K562 (cell line): Measurements from ENCODE around the gene TTC31. TPM values are rescaled to one million over a fixed set of nuclear protein-coding genes. Genes with fewer than 3 reads are reported as not detected.

Source experiments
- C11orf30 ChIP-seq: fragments of 450-650 bp; IDR thresholded peaks from 2 replicates; pipeline ENCODE4 v1.6.1; 2016; ENCODE audit warnings: low read depth, mild to moderate bottlenecking
- CHD1 ChIP-seq: fragments of 200-600 bp; sonication (generic); IDR thresholded peaks from one replicate; pipeline ENCODE4 v1.6.1; 2012; ENCODE audit warnings: mild to moderate bottlenecking, moderate library complexity, low read length, inconsistent platforms
- CREB1 ChIP-seq, 2 experiments: sonication (generic) in 1 of 2; formaldehyde crosslinking in 1 of 2; IDR thresholded peaks; 2 replicates each; pipeline versions ENCODE4 v1.6.1 to v1.8.0; 2012 to 2022; ENCODE audit warnings: inconsistent platforms in 1 of 2, mild to moderate bottlenecking in 1 of 2, missing genetic modification reagents in 1 of 2, moderate library complexity in 1 of 2
- CREB3 ChIP-seq: fragments of 450-650 bp; conservative IDR thresholded peaks from 2 replicates; pipeline ENCODE4 v1.6.1; 2016; ENCODE audit warnings: missing genetic modification characterization, low read depth, mild to moderate bottlenecking, missing compliant biosample characterization, moderate library complexity
- ELF2 ChIP-seq: fragments of 250-450 bp; sonication (Bioruptor Pico); IDR thresholded peaks from 2 replicates; pipeline ENCODE4 v1.5.0; 2021; ENCODE audit warnings: mild to moderate bottlenecking
- ELF4 ChIP-seq: fragments of 450-650 bp; formaldehyde crosslinking; IDR thresholded peaks from 2 replicates; pipeline ENCODE4 v1.4.0; 2022; ENCODE audit warnings: missing genetic modification characterization
- FOXK2 ChIP-seq, 2 experiments: fragments of 450-650 bp; IDR thresholded peaks in 1 of 2; conservative IDR thresholded peaks in 1 of 2; 2 replicates each; pipeline ENCODE4 v1.6.1; 2016; ENCODE audit warnings: low read depth in 2 of 2, mild to moderate bottlenecking in 1 of 2
- GATAD2B ChIP-seq: fragments of 450-650 bp; IDR thresholded peaks from 2 replicates; pipeline ENCODE4 v1.6.1; 2017; ENCODE audit warnings: mild to moderate bottlenecking, borderline replicate concordance
- HINFP ChIP-seq: fragments of 450-650 bp; conservative IDR thresholded peaks from 2 replicates; pipeline ENCODE4 v1.6.1; 2016; ENCODE audit warnings: missing genetic modification characterization, low read depth, mild to moderate bottlenecking, control low read depth, missing compliant biosample characterization
- KDM5B ChIP-seq: fragments of 200-600 bp; sonication (generic); IDR thresholded peaks from 2 replicates; pipeline ENCODE4 v1.6.1; 2012; ENCODE audit warnings: low read depth, mild to moderate bottlenecking, moderate library complexity, low read length, control low read depth, inconsistent platforms; ENCODE audit not compliant: insufficient replicate concordance
- L3MBTL2 ChIP-seq: fragments of 450-650 bp; IDR thresholded peaks from 2 replicates; pipeline ENCODE4 v1.6.1; 2016; ENCODE audit warnings: mild to moderate bottlenecking, moderate library complexity
- MTA3 ChIP-seq: fragments of 450-650 bp; formaldehyde crosslinking; IDR thresholded peaks from 2 replicates; pipeline ENCODE4 v1.6.1; 2017; ENCODE audit warnings: mild to moderate bottlenecking, borderline replicate concordance
- MYC ChIP-seq, 2 experiments: fragments of 250-450 bp in 1 of 2; sonication (Bioruptor Pico) in 1 of 2; IDR thresholded peaks; 2 replicates each; pipeline versions ENCODE4 v1.5.1 to v1.6.1; 2012 to 2021; ENCODE audit warnings: low read depth in 2 of 2, borderline replicate concordance in 1 of 2, improper control_type of control experiment in 1 of 2, low read length in 1 of 2, mild to moderate bottlenecking in 1 of 2, moderate library complexity in 1 of 2
- NRF1 ChIP-seq, 2 experiments: fragments of 450-650 bp; IDR thresholded peaks in 1 of 2; conservative IDR thresholded peaks in 1 of 2; 2 replicates each; pipeline ENCODE4 v1.6.1; 2014; ENCODE audit warnings: mild to moderate bottlenecking in 2 of 2
- NUFIP1 ChIP-seq: fragments of 450-650 bp; IDR thresholded peaks from 2 replicates; pipeline ENCODE4 v1.6.1; 2018; ENCODE audit not compliant: partially characterized antibody
- SP2 ChIP-seq: IDR thresholded peaks from 2 replicates; pipeline ENCODE4 v1.6.1; 2011; ENCODE audit warnings: mild to moderate bottlenecking, low read depth, low read length, moderate library complexity; ENCODE audit not compliant: poor library complexity, severe bottlenecking; ENCODE audit errors: extremely low read depth
- SRF ChIP-seq, 2 experiments: fragments of 250-450, 450-650 bp in 1 of 2; sonication (Bioruptor Pico) in 1 of 2; sonication (generic) in 1 of 2; formaldehyde crosslinking; IDR thresholded peaks; 2 replicates each; pipeline versions ENCODE4 v1.5.0 to v1.5.1; 2020 to 2022; ENCODE audit warnings: mild to moderate bottlenecking in 1 of 2, missing genetic modification reagents in 1 of 2
- SUPT5H ChIP-seq: fragments of 450-650 bp; IDR thresholded peaks from 2 replicates; pipeline ENCODE4 v1.6.1; 2016
- U2AF2 ChIP-seq: fragments of 200-400 bp; formaldehyde crosslinking; optimal IDR thresholded peaks from 2 replicates; pipeline ENCODE3; 2017; ENCODE audit warnings: low read depth, mild to moderate bottlenecking, low read length
- USF1 ChIP-seq: sonication (generic); formaldehyde crosslinking; IDR thresholded peaks from 2 replicates; pipeline ENCODE4 v1.9.0; 2022; ENCODE audit warnings: mild to moderate bottlenecking, missing genetic modification reagents
- ZC3H11A ChIP-seq: IDR thresholded peaks from 2 replicates; pipeline ENCODE4 v1.6.1; 2012; ENCODE audit warnings: low read depth, low read length, improper control_type of control experiment
- ZNF644 ChIP-seq: fragments of 200-800 bp; sonication (Bioruptor generic); IDR thresholded peaks from 2 replicates; pipeline ENCODE4 v1.6.1; 2016; ENCODE audit warnings: low read depth, missing genetic modification characterization, missing compliant biosample characterization
- ZNF780A ChIP-seq: fragments of 250-450 bp; sonication (Bioruptor Pico); IDR thresholded peaks from 2 replicates; pipeline ENCODE4 v1.5.0; 2021; ENCODE audit warnings: mild to moderate bottlenecking
- polyA plus RNA-seq, 8 experiments: library from polyadenylated mRNA; depleted of rRNA in 4 of 8; stranded (reverse) in 5 of 8; unstranded in 3 of 8; fragments of >200 nt; fragmentation: Nextera tagmentation in 2 of 8; fragmentation: Illumina TruSeq in 1 of 8; extraction: Ambion mirVana in 2 of 8; extraction: Trizol in 1 of 8; gene quantifications; 2 replicates each; pipeline versions ENCODE4 v1.2.1 to v1.2.3, GENCODE V29; 2011 to 2014; ENCODE audit warnings: inconsistent platforms in 1 of 8, missing spikeins in 1 of 8
- total RNA-seq, 7 experiments: library from RNA; depleted of rRNA in 6 of 7; stranded (reverse); fragments of >200 nt in 6 of 7; fragmentation: Illumina TruSeq in 2 of 7; extraction: Trizol in 2 of 7; gene quantifications; 2 replicates each; pipeline versions ENCODE4 v1.2.1 to v1.2.3, GENCODE V29; 2011 to 2021; ENCODE audit warnings: low replicate concordance in 1 of 7

Gene TTC31
- total and polyA plus RNA-seq, 9 of the 15 experiments (the other 6 are each of a cell fraction or from before 2014, with no cell fraction given) = 4.7 to 30.5 (median 15.9) TPM

- TF ChIP-seq SP2 = peak; percentile 66
- TF ChIP-seq ELF2 (CRISPR knock-in tag) = 0 out of 2 replicates have a peak, but pooled peaks have one; percentile 28
- peak; percentile 61 for TF ChIP-seq SUPT5H
- TF ChIP-seq ZNF644 (tag) = 0 out of 2 replicates have a peak, but pooled peaks have one; percentile 46
- TF ChIP-seq C11orf30 = peak; percentile 91
- TF ChIP-seq NRF1 (conservative IDR thresholded peaks at IDR 0.05 in 1 of 2, IDR thresholded peaks at IDR 0.05 in 1 of 2) = peak; percentile 58 to 65
- TF ChIP-seq GATAD2B = no peak
- TF ChIP-seq HINFP (tag) = 0 out of 2 replicates have a peak, but pooled peaks have one; percentile 17
- TF ChIP-seq L3MBTL2 = peak; percentile 55; the same call in 1 of the 2 replicates
- TF ChIP-seq NUFIP1 = no peak
- peak; percentile 38; the same call in 1 of the 2 replicates for TF ChIP-seq MYC (IDR thresholded peaks at IDR 0.05; ENCODE audit: low read depth, low read length)
- no peak for TF ChIP-seq MYC (CRISPR knock-in tag; IDR thresholded peaks at IDR 0.05; ENCODE audit: borderline replicate concordance, low read depth)
- no peak for TF ChIP-seq CHD1
- TF ChIP-seq USF1 = 0 out of 2 replicates have a peak, but pooled peaks have one; percentile 8
- TF ChIP-seq CREB3 = no peak
- peak; percentile 42 for TF ChIP-seq KDM5B
- no peak for TF ChIP-seq U2AF2
- TF ChIP-seq SRF (CRISPR knock-in tag; IDR thresholded peaks at IDR 0.05) = no peak
- TF ChIP-seq FOXK2 (conservative IDR thresholded peaks at IDR 0.05 in 1 of 2, IDR thresholded peaks at IDR 0.05 in 1 of 2; ENCODE audit: low read depth in 2 of 2) = peak; percentile 77 to 86; a peak in 3 of 4 replicates
- TF ChIP-seq ZNF780A = no peak
- TF ChIP-seq ELF4 (CRISPR knock-in tag) = 0 out of 2 replicates have a peak, but pooled peaks have one; percentile 44
- TF ChIP-seq CREB1 (IDR thresholded peaks at IDR 0.05) = peak; percentile 58; the same call in 1 of the 2 replicates
- TF ChIP-seq CREB1 (CRISPR knock-in tag; IDR thresholded peaks at IDR 0.05) = peak; percentile 71; the same call in 1 of the 2 replicates
- peak; percentile 45; the same call in 1 of the 2 replicates for TF ChIP-seq MTA3
- no peak for TF ChIP-seq ZC3H11A
Measured at GRCh38 chr2:74458132-74458937, 24.5 kb upstream of the TTC31 start, which contains the start of gene WBP1 (continued).
